GM12878 (cell line): ENCODE data around the gene KLHL7. TPM values are rescaled to one million over a fixed set of nuclear protein-coding genes. Genes with fewer than 3 reads are reported as not detected.

ENCODE experiments used
- EP300 ChIP-seq, 2 experiments: fragments of 150-350 bp in 1 of 2; IDR thresholded peaks; 2 replicates each; pipeline ENCODE4 v1.6.1; 2011 to 2012; ENCODE audit warnings: low read depth in 2 of 2, low read length in 2 of 2, borderline replicate concordance in 1 of 2, improper control_type of control experiment in 1 of 2, inconsistent platforms in 1 of 2; ENCODE audit not compliant: control insufficient read depth in 1 of 2
- HDAC2 ChIP-seq: fragments of 200-600 bp; sonication (generic); IDR thresholded peaks from 2 replicates; pipeline ENCODE4 v1.6.1; 2017
- IKZF2 ChIP-seq, 2 experiments: fragments of 450-650 bp; IDR thresholded peaks; 2 replicates each; pipeline ENCODE4 v1.6.1; 2017; ENCODE audit warnings: mild to moderate bottlenecking in 2 of 2, moderate library complexity in 2 of 2
- JUNB ChIP-seq: IDR thresholded peaks from 2 replicates; pipeline ENCODE4 v1.6.1; 2016; ENCODE audit warnings: antibody characterized with exemption, mild to moderate bottlenecking
- LARP7 ChIP-seq: fragments of 450-650 bp; IDR thresholded peaks from 2 replicates; pipeline ENCODE4 v1.6.1; 2017; ENCODE audit warnings: mild to moderate bottlenecking
- NBN ChIP-seq: fragments of 450-650 bp; IDR thresholded peaks from 2 replicates; pipeline ENCODE4 v1.6.1; 2016
- NFIC ChIP-seq: IDR thresholded peaks from 2 replicates; pipeline ENCODE4 v1.6.1; 2012; ENCODE audit warnings: low read depth, mild to moderate bottlenecking, inconsistent platforms, low read length, moderate library complexity
- NR2C1 ChIP-seq: fragments of 450-650 bp; IDR thresholded peaks from 2 replicates; pipeline ENCODE4 v1.6.1; 2017; ENCODE audit warnings: antibody characterized with exemption, mild to moderate bottlenecking, moderate library complexity
- PAX8 ChIP-seq: fragments of 450-650 bp; IDR thresholded peaks from 2 replicates; pipeline ENCODE4 v1.6.1; 2017; ENCODE audit warnings: mild to moderate bottlenecking, moderate library complexity
- RFX5 ChIP-seq: IDR thresholded peaks from 2 replicates; pipeline ENCODE4 v1.6.1; 2011; ENCODE audit warnings: low read depth, low read length, improper control_type of control experiment
- SMARCA5 ChIP-seq: fragments of 450-650 bp; IDR thresholded peaks from 2 replicates; pipeline ENCODE4 v1.6.1; 2017; ENCODE audit warnings: mild to moderate bottlenecking
- SPI1 ChIP-seq: IDR thresholded peaks from 2 replicates; pipeline ENCODE4 v1.6.1; 2011; ENCODE audit warnings: low read depth, mild to moderate bottlenecking, low read length, moderate library complexity, borderline replicate concordance; ENCODE audit not compliant: insufficient read depth
- SRF ChIP-seq, 2 experiments: IDR thresholded peaks; 2 replicates each; pipeline ENCODE4 v1.6.1; 2011; ENCODE audit warnings: low read depth in 2 of 2, low read length in 2 of 2, mild to moderate bottlenecking in 1 of 2, moderate library complexity in 1 of 2
- SUPT20H ChIP-seq: IDR thresholded peaks from 2 replicates; pipeline ENCODE4 v1.6.1; 2011; ENCODE audit warnings: low read depth, mild to moderate bottlenecking, low read length, moderate library complexity, borderline replicate concordance; ENCODE audit not compliant: control insufficient read depth
- SUZ12 ChIP-seq: fragments of 200-600 bp; sonication (generic); IDR thresholded peaks from one replicate; pipeline ENCODE4 v1.6.1; 2018; ENCODE audit warnings: antibody characterized with exemption, mild to moderate bottlenecking; ENCODE audit not compliant: unreplicated experiment
- TCF12 ChIP-seq: IDR thresholded peaks from 2 replicates; pipeline ENCODE4 v1.6.1; 2011; ENCODE audit warnings: low read depth, mild to moderate bottlenecking, low read length
- ZNF24 ChIP-seq: fragments of 450-650 bp; IDR thresholded peaks from 2 replicates; pipeline ENCODE4 v1.6.1; 2017; ENCODE audit warnings: antibody characterized with exemption, mild to moderate bottlenecking
- ZNF274 ChIP-seq: IDR thresholded peaks from one replicate; pipeline ENCODE4 v1.8.0; 2011; ENCODE audit not compliant: insufficient read length, insufficient read depth
- polyA plus RNA-seq, 11 experiments: library from polyadenylated mRNA; depleted of rRNA in 4 of 11; unstranded in 6 of 11; stranded (reverse) in 5 of 11; fragments of >200 nt; fragmentation: Nextera tagmentation in 4 of 11; fragmentation: Illumina TruSeq in 1 of 11; extraction: Ambion mirVana in 4 of 11; extraction: Trizol in 1 of 11; gene quantifications; 1 replicate in 1 of 11; 2 replicates in 10 of 11; pipeline versions ENCODE4 v1.2.1 to v1.2.3, GENCODE V29; 2011 to 2016; ENCODE audit warnings: inconsistent platforms in 2 of 11, missing spikeins in 2 of 11, low read depth in 1 of 11
- total RNA-seq, 4 experiments: library from RNA; depleted of rRNA in 3 of 4; stranded (reverse); fragments of >200 nt in 3 of 4; fragmentation: Illumina TruSeq in 1 of 4; extraction: Trizol in 1 of 4; gene quantifications; 2 replicates each; pipeline versions ENCODE4 v1.2.1 to v1.2.3, GENCODE V29; 2013 to 2021
- TF ChIP-seq, protein P1 (sequence below): fragments of 450-650 bp; IDR thresholded peaks from 2 replicates; pipeline ENCODE4 v1.6.1; 2016; ENCODE audit warnings: mild to moderate bottlenecking, moderate library complexity, borderline replicate concordance
- TF ChIP-seq, protein P2 (sequence below): fragments of 450-650 bp; IDR thresholded peaks from 2 replicates; pipeline ENCODE4 v1.6.1; 2018; ENCODE audit warnings: borderline replicate concordance, mild to moderate bottlenecking; ENCODE audit not compliant: partially characterized antibody
- TF ChIP-seq, protein P3 (sequence below): fragments of 450-650 bp; IDR thresholded peaks from 2 replicates; pipeline ENCODE4 v1.6.1; 2017; ENCODE audit warnings: mild to moderate bottlenecking, low read depth, inconsistent platforms; ENCODE audit not compliant: poor library complexity, severe bottlenecking

The KLHL7 gene
- total and polyA plus RNA-seq, 10 of the 15 experiments (the other 5 are each of a cell fraction or from before 2014, with no cell fraction given) = 6.4 to 38.7 (median 20.9) TPM

DNA sequence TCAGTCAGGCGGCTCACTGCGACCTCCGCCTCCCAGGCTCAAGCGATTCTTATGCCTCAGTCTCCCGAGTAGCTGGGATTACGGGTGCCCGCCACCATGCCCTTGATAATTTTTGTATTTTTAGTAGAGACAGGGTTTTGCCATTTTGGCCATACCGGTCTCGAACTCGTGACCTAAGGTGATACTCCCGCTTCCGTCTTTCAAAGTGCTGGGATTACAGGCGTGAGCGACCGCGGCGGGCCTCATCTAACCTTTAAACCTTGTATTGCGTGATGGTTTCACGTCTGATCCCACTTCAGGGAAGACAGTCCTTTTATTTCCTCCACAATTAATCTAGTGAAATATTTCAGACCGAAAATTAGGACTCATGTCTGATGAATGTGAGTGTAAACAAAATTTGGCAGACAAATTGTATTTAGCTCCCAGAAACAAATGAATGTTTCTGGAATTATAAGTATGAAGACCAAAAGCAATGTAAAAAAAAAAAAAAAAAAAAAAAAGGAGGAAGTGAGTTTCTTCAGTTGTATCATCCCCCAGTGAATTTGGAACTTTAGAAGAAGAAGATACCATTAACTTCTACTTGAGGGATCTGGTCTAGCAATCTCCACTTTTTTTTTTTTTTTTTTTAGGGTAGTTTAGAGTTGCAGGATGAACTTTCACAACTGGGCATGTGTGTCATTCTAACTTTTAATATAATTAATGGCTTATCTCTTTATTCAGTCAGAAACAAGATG is 77.9 kb downstream of the KLHL7 start (continued):
- TF ChIP-seq, protein P1, sequence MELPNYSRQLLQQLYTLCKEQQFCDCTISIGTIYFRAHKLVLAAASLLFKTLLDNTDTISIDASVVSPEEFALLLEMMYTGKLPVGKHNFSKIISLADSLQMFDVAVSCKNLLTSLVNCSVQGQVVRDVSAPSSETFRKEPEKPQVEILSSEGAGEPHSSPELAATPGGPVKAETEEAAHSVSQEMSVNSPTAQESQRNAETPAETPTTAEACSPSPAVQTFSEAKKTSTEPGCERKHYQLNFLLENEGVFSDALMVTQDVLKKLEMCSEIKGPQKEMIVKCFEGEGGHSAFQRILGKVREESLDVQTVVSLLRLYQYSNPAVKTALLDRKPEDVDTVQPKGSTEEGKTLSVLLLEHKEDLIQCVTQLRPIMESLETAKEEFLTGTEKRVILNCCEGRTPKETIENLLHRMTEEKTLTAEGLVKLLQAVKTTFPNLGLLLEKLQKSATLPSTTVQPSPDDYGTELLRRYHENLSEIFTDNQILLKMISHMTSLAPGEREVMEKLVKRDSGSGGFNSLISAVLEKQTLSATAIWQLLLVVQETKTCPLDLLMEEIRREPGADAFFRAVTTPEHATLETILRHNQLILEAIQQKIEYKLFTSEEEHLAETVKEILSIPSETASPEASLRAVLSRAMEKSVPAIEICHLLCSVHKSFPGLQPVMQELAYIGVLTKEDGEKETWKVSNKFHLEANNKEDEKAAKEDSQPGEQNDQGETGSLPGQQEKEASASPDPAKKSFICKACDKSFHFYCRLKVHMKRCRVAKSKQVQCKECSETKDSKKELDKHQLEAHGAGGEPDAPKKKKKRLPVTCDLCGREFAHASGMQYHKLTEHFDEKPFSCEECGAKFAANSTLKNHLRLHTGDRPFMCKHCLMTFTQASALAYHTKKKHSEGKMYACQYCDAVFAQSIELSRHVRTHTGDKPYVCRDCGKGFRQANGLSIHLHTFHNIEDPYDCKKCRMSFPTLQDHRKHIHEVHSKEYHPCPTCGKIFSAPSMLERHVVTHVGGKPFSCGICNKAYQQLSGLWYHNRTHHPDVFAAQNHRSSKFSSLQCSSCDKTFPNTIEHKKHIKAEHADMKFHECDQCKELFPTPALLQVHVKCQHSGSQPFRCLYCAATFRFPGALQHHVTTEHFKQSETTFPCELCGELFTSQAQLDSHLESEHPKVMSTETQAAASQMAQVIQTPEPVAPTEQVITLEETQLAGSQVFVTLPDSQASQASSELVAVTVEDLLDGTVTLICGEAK = 0 out of 2 replicates have a peak, but pooled peaks have one; percentile 41
- TF ChIP-seq SUZ12 (no peak), TCF12 (no peak), NFIC (peak; percentile 55; the same call in 1 of the 2 replicates), ZNF24 (no peak), IKZF2 (IDR thresholded peaks at IDR 0.05) (peak; percentile 36 to 47; a peak in 3 of 4 replicates), SPI1 (peak; percentile 86), HDAC2 (no peak), SMARCA5 (no peak), NBN (no peak), RFX5 (no peak), JUNB (peak; percentile 42), PAX8 (no peak), EP300 (IDR thresholded peaks at IDR 0.05; ENCODE audit: borderline replicate concordance in 1 of 2, control insufficient read depth in 1 of 2, low read depth in 2 of 2, low read length in 2 of 2) (no peak), NR2C1 (no peak), SRF (IDR thresholded peaks at IDR 0.05; ENCODE audit: low read depth in 2 of 2, low read length in 2 of 2) (no peak), SUPT20H (no peak), ZNF274 (no peak), LARP7 (no peak)
- TF ChIP-seq, protein P2, sequence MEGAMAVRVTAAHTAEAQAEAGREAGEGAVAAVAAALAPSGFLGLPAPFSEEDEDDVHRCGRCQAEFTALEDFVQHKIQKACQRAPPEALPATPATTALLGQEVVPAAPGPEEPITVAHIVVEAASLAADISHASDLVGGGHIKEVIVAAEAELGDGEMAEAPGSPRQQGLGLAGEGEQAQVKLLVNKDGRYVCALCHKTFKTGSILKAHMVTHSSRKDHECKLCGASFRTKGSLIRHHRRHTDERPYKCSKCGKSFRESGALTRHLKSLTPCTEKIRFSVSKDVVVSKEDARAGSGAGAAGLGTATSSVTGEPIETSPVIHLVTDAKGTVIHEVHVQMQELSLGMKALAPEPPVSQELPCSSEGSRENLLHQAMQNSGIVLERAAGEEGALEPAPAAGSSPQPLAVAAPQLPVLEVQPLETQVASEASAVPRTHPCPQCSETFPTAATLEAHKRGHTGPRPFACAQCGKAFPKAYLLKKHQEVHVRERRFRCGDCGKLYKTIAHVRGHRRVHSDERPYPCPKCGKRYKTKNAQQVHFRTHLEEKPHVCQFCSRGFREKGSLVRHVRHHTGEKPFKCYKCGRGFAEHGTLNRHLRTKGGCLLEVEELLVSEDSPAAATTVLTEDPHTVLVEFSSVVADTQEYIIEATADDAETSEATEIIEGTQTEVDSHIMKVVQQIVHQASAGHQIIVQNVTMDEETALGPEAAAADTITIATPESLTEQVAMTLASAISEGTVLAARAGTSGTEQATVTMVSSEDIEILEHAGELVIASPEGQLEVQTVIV = no peak
- TF ChIP-seq, protein P3, sequence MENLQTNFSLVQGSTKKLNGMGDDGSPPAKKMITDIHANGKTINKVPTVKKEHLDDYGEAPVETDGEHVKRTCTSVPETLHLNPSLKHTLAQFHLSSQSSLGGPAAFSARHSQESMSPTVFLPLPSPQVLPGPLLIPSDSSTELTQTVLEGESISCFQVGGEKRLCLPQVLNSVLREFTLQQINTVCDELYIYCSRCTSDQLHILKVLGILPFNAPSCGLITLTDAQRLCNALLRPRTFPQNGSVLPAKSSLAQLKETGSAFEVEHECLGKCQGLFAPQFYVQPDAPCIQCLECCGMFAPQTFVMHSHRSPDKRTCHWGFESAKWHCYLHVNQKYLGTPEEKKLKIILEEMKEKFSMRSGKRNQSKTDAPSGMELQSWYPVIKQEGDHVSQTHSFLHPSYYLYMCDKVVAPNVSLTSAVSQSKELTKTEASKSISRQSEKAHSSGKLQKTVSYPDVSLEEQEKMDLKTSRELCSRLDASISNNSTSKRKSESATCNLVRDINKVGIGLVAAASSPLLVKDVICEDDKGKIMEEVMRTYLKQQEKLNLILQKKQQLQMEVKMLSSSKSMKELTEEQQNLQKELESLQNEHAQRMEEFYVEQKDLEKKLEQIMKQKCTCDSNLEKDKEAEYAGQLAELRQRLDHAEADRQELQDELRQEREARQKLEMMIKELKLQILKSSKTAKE = no peak
